ENCODE measurements around the gene F3.
"Not testable (repeated sequence)": the region's sequence is repeated elsewhere in the genome, so short reads cannot be mapped to it uniquely, and the experiment has no call there.

- not testable (repeated sequence) for TF ChIP-seq CTCF (IDR thresholded peaks at IDR 0.05; ENCODE audit: insufficient read depth, low read length); POLR2AphosphoS5 (IDR thresholded peaks at IDR 0.05; ENCODE audit: low read depth)
These were observed 26.5 kb upstream of the F3 start for GRCh38 chr1:94567975-94568607.

All from HL-60 (cell line).